HUDEP-2 (cell line): Measurements from ENCODE around the gene ARMC12.

Experiments
- DNase-seq, 76 experiments: peaks; one replicate each; lab custom pipeline; 2025; ENCODE audit not compliant: unreplicated experiment in 76 of 76; lab: John Stamatoyannopoulos, UW

ARMC12 gene

DNA sequence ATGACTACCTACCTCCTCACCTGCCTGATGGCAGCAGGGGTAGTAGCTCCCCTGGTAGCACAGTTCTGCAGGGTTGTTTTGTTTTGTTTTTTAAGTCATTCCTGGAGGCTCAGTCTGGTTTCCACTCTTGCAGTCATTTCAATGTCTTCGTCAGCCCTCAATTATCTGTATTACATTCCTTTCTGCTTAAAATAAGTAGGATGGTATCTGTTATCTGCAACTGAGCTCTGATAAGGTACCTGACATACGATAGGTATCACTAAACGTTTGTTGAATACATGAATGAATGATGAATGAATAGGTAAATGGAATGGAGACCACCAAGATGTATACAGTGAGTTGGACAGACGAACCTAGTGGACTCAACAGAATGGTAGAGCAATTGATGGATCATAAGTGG lies 32.4 kb downstream of the ARMC12 start:
- no peak for DNase-seq

GRCh38 chr6:35771343-35771627 lies 34.5 kb downstream of the ARMC12 start:
- no peak for DNase-seq

- no peak for DNase-seq
Observed at GRCh38 chr6:35774116-35774794, 37.4 kb downstream of the ARMC12 start.

DNA sequence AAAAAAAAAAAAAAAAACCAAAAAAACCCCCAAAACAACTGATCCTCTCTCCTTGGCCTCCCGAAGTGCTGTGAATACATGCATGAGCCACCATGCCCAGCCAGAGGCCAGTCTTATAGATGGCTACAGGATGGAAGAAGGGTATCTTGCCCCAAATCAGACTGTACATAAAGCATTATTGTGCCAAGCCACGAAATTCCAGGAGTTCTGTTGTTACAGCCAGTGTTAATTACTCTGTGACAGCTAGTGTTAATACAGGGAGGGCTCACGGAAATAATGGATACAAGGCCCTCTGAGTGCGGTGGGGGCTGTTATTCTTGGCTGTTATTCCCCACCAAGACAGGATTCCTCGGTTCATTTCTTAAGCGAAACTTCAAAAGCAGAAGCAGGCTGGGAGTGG lies 38.2 kb downstream of the ARMC12 start:
- DNase-seq = no peak

DNA sequence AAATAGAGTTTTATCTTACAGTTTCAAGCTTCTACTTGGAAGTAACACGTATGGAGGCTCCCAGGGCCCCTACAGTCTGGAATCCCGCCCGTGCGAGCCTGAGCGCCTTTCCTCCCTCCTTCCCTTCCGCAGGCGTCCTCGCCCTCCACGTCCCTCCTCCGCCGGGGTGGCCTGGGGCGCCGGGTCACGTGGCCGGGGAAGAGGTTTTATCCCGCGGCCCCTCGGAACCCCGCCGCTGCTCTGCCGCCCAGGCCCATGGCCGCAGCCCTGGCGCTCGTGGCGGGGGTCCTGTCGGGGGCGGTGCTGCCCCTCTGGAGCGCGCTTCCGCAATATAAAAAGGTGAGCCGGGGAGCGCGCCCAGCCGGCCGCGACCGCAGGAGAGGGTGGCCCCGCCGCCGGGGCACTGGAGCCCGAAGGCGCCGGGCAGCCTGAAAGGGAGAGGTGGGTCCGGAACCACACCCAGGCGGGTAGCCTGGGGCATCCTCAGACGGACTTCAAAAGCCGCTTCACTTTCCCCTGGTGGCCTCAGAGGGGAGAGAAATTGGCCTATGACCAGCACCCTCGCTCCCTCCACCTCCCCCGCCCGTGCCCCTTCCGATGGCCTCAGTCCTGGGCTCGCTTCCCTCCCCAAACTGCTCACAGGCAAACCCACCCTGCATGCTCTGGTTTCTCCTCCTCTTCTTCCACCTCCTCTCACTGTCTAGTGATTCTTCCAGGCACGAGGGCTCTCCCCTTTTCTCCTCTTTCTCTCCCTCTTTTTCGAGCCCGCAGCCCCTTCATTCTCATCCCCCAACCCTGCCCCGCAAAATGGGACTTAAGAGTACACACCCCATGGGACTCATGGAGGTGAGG lies 39.8 kb downstream of the ARMC12 start, which contains the start of gene CLPSL2:
TSS of gene CLPSL2 (plus strand) at position 235 of the 852 bp plus-strand sequence. CDS start at position 256, 21 bp downstream.
- DNase-seq = no peak

- DNase-seq = no peak
Observed at GRCh38 chr6:35777356-35778102, 40.7 kb downstream of the ARMC12 start.

DNA sequence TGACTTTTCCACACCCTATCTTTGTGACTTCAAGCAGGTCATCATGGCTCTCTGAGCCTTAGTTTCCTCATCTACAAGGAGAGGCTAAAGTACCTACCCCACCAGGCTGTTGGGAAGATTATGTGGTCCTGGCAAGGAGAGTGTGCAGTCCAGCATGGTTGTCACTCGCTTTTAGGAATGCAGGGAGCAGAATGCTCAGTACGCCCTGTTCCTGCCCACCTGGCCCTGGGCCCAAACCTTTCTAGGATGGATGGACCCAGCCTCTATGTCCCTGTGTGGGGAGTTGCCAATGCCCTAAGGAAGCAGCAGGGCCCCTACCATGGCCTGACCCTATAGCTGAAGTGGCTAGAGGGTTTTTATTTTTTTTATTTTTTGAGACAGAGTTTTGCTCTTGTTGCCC lies 41.6 kb downstream of the ARMC12 start:
- DNase-seq = no peak

GRCh38 chr6:35780719-35781118 lies 43.9 kb downstream of the ARMC12 start, which contains the start of gene CLPSL1:
Gene CLPSL1 (plus strand): TSS chr6:35781019. CDS start chr6:35781111, 92 bp downstream.
- no peak for DNase-seq

DNA sequence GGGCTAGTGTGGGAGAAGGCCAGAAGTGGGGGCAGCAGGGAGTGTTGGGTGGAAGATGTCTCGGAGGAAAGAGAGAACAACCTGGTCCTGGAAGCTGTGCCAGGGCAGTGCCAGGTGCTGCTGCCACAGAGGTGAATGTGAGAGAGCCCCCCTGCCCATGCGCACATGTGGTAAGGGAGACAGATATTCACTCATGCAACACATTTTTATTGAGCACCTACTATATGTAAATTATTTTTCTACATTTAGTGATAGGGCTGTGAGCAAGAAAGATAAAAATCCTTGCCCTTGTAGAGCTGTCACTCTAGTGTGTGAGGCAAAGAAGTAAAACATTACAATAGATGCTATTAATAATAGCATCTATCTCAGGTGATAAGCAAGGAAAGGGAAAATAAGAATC lies 44.5 kb downstream of the ARMC12 start:
- no peak for DNase-seq

- DNase-seq = no peak
Observed at GRCh38 chr6:35782424-35782823, 45.6 kb downstream of the ARMC12 start.

- no peak for DNase-seq
Observed at GRCh38 chr6:35784200-35784599, 47.4 kb downstream of the ARMC12 start.

GRCh38 chr6:35786272-35786671 lies 49.4 kb downstream of the ARMC12 start:
- DNase-seq = no peak

GRCh38 chr6:35786810-35787209 lies 50.0 kb downstream of the ARMC12 start:
- no peak for DNase-seq

DNA sequence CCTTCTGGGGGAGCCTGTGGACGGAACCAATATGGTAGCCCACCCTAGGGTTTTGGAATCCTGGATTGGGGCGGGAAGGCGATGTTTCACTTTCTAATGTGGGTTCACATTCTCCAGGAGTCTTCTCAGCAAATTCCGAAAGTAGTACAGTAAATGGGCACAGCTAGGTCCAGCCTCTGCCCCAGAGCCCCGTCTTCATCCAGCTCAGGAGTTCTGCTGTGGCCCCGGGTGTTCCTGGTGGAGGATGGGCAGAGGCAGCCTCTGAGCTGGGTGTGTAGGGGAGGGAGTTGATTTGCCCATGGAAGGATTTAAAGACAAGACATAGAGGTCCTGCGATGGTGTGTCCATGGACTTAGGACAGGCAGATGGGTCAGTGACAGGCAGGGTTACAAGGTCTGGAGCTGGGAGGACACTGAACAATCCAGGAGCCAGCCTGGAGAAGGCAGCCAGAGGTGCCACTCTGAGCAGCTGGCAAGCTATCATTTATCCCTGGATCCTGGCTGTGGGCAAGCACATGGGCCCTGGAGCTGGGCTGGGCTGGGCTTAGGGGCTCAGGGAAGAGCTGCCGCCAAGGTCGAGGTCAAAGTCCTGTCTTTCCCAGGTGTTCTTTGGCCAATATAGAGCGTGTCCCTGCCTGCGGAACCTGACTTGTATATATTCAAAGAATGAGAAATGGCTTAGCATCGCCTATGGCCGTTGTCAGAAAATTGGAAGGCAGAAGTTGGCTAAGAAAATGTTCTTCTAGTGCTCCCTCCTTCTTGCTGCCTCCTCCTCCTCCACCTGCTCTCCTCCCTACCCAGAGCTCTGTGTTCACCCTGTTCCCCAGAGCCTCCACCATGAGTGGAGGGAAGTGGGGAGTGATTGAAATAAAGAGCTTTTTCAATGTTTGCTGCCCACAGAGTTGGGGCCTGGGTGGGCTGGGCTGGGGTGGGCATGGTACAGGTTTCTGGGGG lies 50.7 kb downstream of the ARMC12 start:
- DNase-seq = no peak

DNA sequence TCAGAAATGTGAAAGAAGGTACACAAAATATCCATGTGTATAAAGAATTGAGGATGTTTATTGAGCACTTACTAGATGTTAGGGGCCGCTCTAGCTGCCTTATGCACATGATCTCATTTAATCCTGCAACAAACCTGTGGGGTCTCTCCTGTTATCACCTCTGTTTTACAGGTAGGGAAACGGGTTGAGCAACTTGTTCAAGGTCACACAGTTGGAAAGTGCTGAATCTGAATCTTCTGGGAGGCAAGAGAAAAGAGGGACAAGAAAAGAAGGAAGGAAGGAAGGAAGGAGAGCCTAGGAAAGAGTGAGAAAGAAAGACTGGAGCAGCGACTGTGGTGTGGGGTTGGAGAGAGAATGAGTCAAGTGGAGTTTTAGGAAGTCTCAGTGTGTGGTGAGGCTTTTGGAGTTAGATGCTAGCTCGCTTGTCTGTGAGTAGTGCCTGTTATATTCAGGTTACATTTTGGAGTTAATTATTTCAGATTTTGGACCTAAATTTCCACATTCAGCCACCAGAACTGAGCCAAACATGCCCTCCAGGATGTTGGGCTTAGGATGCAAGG lies 51.7 kb downstream of the ARMC12 start:
- DNase-seq = no peak

DNA sequence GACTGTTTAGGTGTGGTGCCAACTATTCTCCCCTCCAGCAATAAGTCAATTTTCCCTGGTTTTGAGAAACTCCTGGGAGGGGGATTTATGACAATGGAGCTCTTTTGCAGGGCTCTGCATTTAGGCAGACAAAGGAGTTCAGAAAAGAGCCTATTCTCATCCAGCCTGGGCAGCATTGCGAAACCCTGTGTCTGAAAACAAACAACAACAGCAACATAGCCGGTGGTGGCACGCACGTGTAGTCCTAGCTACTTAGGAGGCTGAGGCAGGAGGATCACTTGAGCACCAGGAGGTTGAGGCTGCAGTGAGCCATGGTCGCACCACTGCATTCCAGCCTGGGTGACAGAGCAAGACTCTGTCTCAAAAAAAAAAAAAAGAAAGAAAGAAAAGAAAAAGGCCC lies 53.9 kb downstream of the ARMC12 start:
- DNase-seq = no peak

DNA sequence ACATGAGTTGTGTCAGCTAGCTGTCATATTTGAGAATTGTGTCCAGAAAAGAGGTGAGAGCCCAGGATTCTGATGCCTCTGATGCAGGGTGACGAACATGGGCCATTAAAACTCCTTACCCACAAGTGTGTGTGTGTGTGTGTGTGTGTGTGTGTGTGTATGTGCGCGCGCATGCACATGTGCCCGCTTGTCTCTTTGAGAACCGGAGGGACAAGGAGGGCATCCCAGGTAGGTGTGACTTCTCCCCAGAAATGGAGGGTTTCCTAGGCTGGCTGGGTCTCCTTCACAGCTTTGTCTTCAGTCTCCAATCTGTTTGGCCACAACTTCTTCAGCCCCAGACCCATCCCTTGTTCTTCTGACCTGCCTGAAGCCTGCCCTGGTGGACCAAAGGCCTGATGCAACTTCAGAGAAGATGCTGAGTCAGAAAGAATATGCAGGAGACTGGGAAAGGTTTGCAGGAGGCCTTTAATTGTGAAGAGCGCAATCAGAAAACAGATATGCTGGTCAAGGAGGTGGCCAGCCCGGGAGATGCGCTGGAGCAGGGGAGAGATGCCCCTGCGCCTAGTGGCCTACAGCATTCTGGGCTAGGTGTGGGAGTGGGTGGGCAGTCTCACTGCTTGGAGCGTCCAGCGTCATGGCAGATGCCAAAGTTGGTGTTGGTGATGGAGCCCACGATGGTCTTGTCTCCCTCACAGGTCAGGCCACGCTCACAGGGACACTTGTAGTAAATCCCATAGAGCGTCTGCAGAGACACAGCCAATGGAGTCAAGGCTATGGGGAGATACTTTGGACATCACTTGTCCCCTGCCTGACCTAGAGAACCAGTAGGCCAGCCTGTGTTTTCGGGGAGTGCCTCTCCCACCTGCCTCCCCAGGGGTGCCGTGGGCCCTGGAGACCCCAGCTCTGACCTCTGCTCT lies 58.0 kb downstream of the ARMC12 start:
- DNase-seq = no peak

- DNase-seq = no peak
Observed at GRCh38 chr6:35795453-35796071, 58.7 kb downstream of the ARMC12 start.

GRCh38 chr6:35796236-35796635 lies 59.4 kb downstream of the ARMC12 start:
- DNase-seq = no peak
